Mesothelial cell of epicardium (in vitro differentiated cells): ENCODE data around the gene ESYT1. TPM values are rescaled to one million over a fixed set of nuclear protein-coding genes. Genes with fewer than 3 reads are reported as not detected.

Experiments
- DNase-seq, 2 experiments: peaks; one replicate each; pipeline ENCODE4 v3.0.0; 2021; ENCODE audit warnings: low spot score in 2 of 2; ENCODE audit not compliant: unreplicated experiment in 2 of 2
- H3K27ac Mint-ChIP-seq: 2 replicates; pipeline ENCODE4 v1.8.0; 2021; ENCODE audit warnings: mixed read lengths
- H3K27me3 Mint-ChIP-seq: 2 replicates; pipeline ENCODE4 v1.8.0; 2021; ENCODE audit warnings: low read depth, mixed read lengths
- H3K36me3 Mint-ChIP-seq: 2 replicates; pipeline ENCODE4 v1.8.0; 2021; ENCODE audit warnings: mixed read lengths
- H3K4me1 Mint-ChIP-seq: 2 replicates; pipeline ENCODE4 v1.8.0; 2021; ENCODE audit warnings: mixed read lengths
- H3K4me3 Mint-ChIP-seq: 2 replicates; pipeline ENCODE4 v1.8.0; 2021; ENCODE audit warnings: mild to moderate bottlenecking, moderate library complexity, mixed read lengths
- H3K9me3 Mint-ChIP-seq: 2 replicates; pipeline ENCODE4 v1.8.0; 2021; ENCODE audit warnings: mixed read lengths
- total RNA-seq: library from RNA; stranded (reverse); gene quantifications from 3 replicates; pipeline ENCODE4 v1.2.1, GENCODE V29; 2021
- TF ChIP-seq, protein P1 (sequence below): fragments of 200-600 bp; sonication (generic); IDR thresholded peaks from one replicate; pipeline ENCODE4 v1.5.0; 2021; ENCODE audit warnings: antibody characterized with exemption; ENCODE audit not compliant: unreplicated experiment

ESYT1 gene
- total RNA-seq, 1 donor from 2014 or later: 64.7 TPM

DNA sequence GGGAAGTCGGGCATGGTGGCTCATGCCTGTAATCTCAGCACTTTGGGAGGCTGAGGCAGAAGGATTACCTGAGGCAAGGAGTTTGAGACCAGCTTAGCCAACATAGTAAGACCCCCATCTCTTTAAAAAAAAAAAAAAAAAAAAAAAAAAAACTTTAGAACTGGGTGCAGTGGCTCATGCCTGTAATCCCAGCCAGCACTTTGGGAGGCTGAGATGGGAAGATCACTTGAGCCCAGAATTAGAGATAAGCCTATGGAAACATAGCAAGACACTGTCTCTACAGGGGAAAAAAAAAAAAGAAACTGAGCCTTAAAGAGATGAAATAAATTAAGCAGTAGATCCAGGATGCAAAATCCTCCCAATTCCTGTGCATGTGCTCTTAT lies 25.4 kb upstream of the ESYT1 start:
- Mint-ChIP-seq H3K36me3 (peaks cover 19% of the 10 kb centered on the region), H3K4me1 (peaks cover 29% of the 10 kb centered on the region), H3K27me3 (no peaks in the 10 kb centered on the region), H3K4me3 (no peak overlapping the region), H3K27ac (no peak overlapping the region), H3K9me3 (no peaks in the 10 kb centered on the region)
- TF ChIP-seq, protein P1, sequence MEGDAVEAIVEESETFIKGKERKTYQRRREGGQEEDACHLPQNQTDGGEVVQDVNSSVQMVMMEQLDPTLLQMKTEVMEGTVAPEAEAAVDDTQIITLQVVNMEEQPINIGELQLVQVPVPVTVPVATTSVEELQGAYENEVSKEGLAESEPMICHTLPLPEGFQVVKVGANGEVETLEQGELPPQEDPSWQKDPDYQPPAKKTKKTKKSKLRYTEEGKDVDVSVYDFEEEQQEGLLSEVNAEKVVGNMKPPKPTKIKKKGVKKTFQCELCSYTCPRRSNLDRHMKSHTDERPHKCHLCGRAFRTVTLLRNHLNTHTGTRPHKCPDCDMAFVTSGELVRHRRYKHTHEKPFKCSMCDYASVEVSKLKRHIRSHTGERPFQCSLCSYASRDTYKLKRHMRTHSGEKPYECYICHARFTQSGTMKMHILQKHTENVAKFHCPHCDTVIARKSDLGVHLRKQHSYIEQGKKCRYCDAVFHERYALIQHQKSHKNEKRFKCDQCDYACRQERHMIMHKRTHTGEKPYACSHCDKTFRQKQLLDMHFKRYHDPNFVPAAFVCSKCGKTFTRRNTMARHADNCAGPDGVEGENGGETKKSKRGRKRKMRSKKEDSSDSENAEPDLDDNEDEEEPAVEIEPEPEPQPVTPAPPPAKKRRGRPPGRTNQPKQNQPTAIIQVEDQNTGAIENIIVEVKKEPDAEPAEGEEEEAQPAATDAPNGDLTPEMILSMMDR: no peak
- no peak for DNase-seq

DNA sequence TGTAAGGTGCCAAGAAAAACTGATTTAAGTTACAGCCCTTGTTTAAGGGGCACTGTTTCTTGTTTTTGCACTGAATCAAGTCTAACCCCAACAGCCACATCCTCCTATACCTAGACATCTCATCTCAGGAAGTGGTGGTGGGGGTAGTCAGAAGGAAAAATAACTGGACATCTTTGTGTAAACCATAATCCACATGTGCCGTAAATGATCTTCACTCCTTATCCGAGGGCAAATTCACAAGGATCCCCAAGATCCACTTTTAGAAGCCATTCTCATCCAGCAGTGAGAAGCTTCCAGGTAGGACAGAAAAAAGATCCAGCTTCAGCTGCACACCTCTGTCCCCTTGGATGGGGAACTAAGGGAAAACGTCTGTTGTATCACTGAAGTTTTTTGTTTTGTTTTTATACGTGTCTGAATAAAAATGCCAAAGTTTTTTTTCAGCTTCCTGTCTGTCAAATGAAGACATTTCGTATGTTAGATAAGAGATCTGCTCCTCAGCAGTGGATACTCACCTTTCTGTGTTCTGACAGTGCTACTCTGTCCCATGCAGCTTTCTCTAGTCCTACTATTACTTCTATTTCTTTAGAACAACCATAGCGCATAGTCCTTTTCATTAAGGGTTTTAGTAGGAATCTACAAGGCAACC lies 24.9 kb upstream of the ESYT1 start:
- TF ChIP-seq, protein P1: no peak
- H3K4me1 Mint-ChIP-seq: peaks cover 29% of the 10 kb centered on the region

DNA sequence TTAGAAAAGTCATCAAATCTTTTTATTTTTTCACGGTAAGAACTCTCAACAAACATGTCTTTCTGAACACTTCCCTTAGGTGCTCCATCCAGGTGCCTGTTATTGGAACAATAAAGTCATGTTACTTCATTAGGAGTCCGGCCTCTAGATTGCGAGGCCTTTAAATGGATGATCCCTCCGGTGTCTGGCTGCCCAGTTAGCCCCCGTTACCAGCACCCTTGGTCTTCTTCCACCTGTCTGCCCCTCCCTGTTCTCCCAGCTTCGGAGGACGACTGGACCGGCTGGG lies 24.3 kb upstream of the ESYT1 start:
- H3K4me1 Mint-ChIP-seq: peaks cover 29% of the 10 kb centered on the region
- peak overlapping the region; percentile 98 for H3K27ac Mint-ChIP-seq
- DNase-seq: no peak
- TF ChIP-seq, protein P1: no peak
- peak overlapping the region; percentile 96 for H3K4me3 Mint-ChIP-seq
- H3K36me3 Mint-ChIP-seq: peaks cover 21% of the 10 kb centered on the region
- no peaks in the 10 kb centered on the region for H3K27me3 Mint-ChIP-seq
- H3K9me3 Mint-ChIP-seq: no peaks in the 10 kb centered on the region

More for the DNA sequence above, 24.9 kb upstream of the ESYT1 start:
- Mint-ChIP-seq H3K36me3 (peaks cover 18% of the 10 kb centered on the region), H3K9me3 (no peaks in the 10 kb centered on the region), H3K4me3 (peak overlapping the region; percentile 96), H3K27me3 (no peaks in the 10 kb centered on the region), H3K27ac (peak overlapping the region; percentile 98)
- no peak for DNase-seq

DNA sequence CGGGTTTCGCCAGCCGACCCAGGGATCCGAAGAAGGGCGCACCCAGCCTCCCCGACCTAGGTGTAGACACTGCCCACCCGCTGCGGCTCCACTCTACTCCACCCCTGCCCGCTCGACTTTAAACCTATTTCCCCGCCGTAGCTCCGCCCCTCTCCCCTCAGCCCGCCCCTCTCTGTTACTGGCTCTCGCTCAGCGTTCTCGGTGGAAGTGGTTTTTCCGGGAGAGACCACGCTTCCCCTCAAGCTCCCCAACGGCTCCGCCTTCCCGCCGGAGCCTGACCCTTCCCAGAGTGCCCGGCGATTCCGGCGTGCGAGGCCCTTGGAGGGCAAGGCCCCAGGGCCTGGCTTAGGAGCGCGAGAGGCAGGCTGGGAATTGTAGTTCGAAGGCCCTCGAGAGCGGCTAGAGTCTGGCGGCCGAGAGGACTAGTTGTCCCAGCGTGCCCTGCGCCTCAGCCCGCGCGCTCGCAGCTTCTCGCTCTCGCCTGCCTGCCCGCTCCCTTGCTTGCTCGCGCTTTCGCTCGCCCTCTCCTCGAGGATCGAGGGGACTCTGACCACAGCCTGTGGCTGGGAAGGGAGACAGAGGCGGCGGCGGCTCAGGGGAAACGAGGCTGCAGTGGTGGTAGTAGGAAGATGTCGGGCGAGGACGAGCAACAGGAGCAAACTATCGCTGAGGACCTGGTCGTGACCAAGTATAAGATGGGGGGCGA lies 23.8 kb upstream of the ESYT1 start, which contains the start of gene PA2G4:
Gene PA2G4, plus strand, starts transcription at position 451 of the 706 bp plus-strand sequence. Its CDS starts 179 bp downstream, at position 630.
- Mint-ChIP-seq H3K36me3 (peaks cover 22% of the 10 kb centered on the region), H3K9me3 (no peaks in the 10 kb centered on the region), H3K4me3 (peak within 1 kb of the TSS; percentile 96), H3K4me1 (peaks cover 29% of the 10 kb centered on the region), H3K27me3 (no peaks in the 10 kb centered on the region), H3K27ac (peak within 1 kb of the TSS; percentile 98)
- peak; percentile 91 to 94 for DNase-seq
- TF ChIP-seq, protein P1: no peak

DNA sequence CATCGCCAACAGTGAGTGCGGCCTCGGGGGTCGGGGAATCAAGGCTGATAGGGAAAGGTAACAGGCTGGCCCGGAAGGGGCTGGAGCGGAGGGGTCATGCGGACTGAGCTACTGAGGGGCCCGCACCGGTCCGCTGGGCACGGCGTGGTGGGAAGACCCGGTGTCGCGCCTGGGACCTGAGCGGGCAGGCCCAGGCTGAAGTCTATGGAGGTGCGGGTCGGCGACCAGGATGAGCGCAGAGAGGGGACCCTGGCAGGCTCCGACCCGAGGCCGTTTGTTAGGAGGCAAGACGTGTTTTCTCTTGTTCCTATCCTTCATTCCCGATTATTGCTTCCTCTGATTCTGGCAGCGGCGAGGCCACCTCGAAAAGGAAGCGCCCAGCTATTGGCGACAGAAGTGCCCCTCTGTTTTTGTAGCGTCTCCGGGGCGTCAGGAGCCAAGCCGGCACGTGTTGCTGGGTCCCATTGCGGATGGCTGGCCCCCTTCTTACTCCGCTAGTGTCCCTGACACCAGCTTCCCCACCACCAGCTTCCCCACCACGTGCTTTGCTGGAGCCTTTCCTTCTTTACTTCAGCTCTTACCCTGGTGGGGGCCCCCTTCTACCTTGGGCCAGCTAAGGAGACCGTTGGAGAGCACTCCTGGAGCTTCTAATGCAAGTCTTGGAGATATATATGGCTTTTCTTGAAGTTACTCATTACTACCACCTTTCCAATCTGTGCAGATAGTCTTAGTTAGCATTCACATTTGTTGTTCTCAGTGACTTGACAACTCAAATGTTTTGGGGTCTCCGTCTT lies 23.1 kb upstream of the ESYT1 start:
- Mint-ChIP-seq H3K9me3 (no peaks in the 10 kb centered on the region), H3K36me3 (peaks cover 19% of the 10 kb centered on the region), H3K27me3 (no peaks in the 10 kb centered on the region), H3K4me1 (peaks cover 29% of the 10 kb centered on the region), H3K4me3 (peak overlapping the region; percentile 96), H3K27ac (peak overlapping the region; percentile 98)
- DNase-seq: peak in 1 of 2 experiments; percentile 48
- TF ChIP-seq, protein P1: no peak
